Spleen (tissue), 11 donors: ENCODE results near the gene MSRB2. TPM values are rescaled to one million over a fixed set of nuclear protein-coding genes. Genes with fewer than 3 reads are reported as not detected.

Experiments used
- DNase-seq: peaks from one replicate; pipeline ENCODE4 v3.0.0-alpha.2; 2020
- H3K27ac ChIP-seq, 8 donors: fragments of 200-600 bp; sonication (generic) in 7 of 8; 1 replicate in 4 of 8; 2 replicates in 4 of 8; pipeline versions ENCODE4 v1.5.0 to v1.8.0; 2016 to 2021; ENCODE audit warnings: inconsistent platforms in 4 of 8, mild to moderate bottlenecking in 4 of 8, moderate library complexity in 1 of 8
- H3K27me3 ChIP-seq, 7 donors: fragments of 200-600 bp; sonication (generic) in 6 of 7; replicated peaks in 1 of 7; 1 replicate in 4 of 7; 2 replicates in 3 of 7; pipeline versions ENCODE4 v1.5.0 to v1.8.0; 2016 to 2021; ENCODE audit warnings: inconsistent platforms in 3 of 7, mild to moderate bottlenecking in 1 of 7
- H3K36me3 ChIP-seq, 6 donors: fragments of 200-600 bp; sonication (generic) in 5 of 6; 1 replicate in 4 of 6; 2 replicates in 2 of 6; pipeline versions ENCODE4 v1.5.0 to v1.8.0; 2016 to 2021; ENCODE audit warnings: inconsistent platforms in 2 of 6
- H3K4me1 ChIP-seq, 6 donors: fragments of 200-600 bp; sonication (generic) in 5 of 6; 1 replicate in 3 of 6; 2 replicates in 3 of 6; pipeline versions ENCODE4 v1.5.0 to v1.8.0; 2016 to 2021; ENCODE audit warnings: inconsistent platforms in 3 of 6
- H3K4me3 ChIP-seq, 8 donors: fragments of 200-600 bp; sonication (generic) in 7 of 8; 1 replicate in 4 of 8; 2 replicates in 4 of 8; pipeline versions ENCODE4 v1.5.0 to v1.8.0; 2016 to 2021; ENCODE audit warnings: inconsistent platforms in 4 of 8, mild to moderate bottlenecking in 4 of 8, moderate library complexity in 2 of 8
- H3K9me3 ChIP-seq, 8 donors: fragments of 200-600 bp; sonication (generic) in 7 of 8; 1 replicate in 4 of 8; 2 replicates in 4 of 8; pipeline versions ENCODE4 v1.5.0 to v1.8.0; 2016 to 2021; ENCODE audit warnings: inconsistent platforms in 4 of 8
- CTCF ChIP-seq, 11 experiments: fragments of 200-600 bp in 7 of 11; fragments of 450-650 bp in 4 of 11; sonication (generic) in 4 of 11; IDR thresholded peaks in 8 of 11; conservative IDR thresholded peaks in 3 of 11; 1 replicate in 7 of 11; 2 replicates in 4 of 11; pipeline versions ENCODE4 v1.4.0 to v1.8.0; 2016 to 2021; ENCODE audit warnings: antibody characterized with exemption in 11 of 11, inconsistent platforms in 4 of 11, mild to moderate bottlenecking in 1 of 11
- POLR2A ChIP-seq, 3 donors: fragments of 450-650 bp; IDR thresholded peaks; one replicate each; pipeline ENCODE4 v1.5.1; 2017; ENCODE audit warnings: antibody characterized with exemption in 3 of 3, mild to moderate bottlenecking in 1 of 3
- POLR2AphosphoS5 ChIP-seq, 3 donors: sonication (generic); formaldehyde crosslinking; IDR thresholded peaks; one replicate each; pipeline ENCODE4 v1.5.1; 2017; ENCODE audit warnings: antibody characterized with exemption in 3 of 3
- WGBS, 5 donors: extraction: QIAGEN DNeasy Blood & Tissue Kit in 3 of 5; methylation state at CpG; one replicate each; pipeline versions ENCODE4 v1.1.5 to v1.1.7; 2013 to 2018; 5-methylcytosine and 5-hydroxymethylcytosine counted together
- intact Hi-C: fragments of 100-400 bp; cut with DNase I; formaldehyde crosslinking; loops from one replicate; pipeline ENCODE4 v1.15.0; 2023; ENCODE audit warnings: low total_unique reads
- polyA plus RNA-seq, 3 donors: library from polyadenylated mRNA; stranded (reverse); fragments of 200-250 nt; gene quantifications; one replicate each; pipeline ENCODE4 v1.2.1, GENCODE V29; 2013
- total RNA-seq, 7 donors: library from RNA; depleted of rRNA in 3 of 7; stranded (reverse); fragments of >200 nt in 3 of 7; fragmentation: NEBNext Ultra II Directional in 4 of 7; extraction: Animal tissue kit (Norgen Biotek cat#: 25700) in 4 of 7; gene quantifications; one replicate each; pipeline versions ENCODE4 v1.1.0 to v1.2.1, GENCODE V29; 2016 to 2021
- donor health status: healthy with polysubstance abuse.
- donor health status: DM: no; HTN: no; CAD: no; lungs with moderate emphysema.
- donor health status: DM: no; HTN: no; CAD: no.
- donor health status: Bipolar disorder and iron deficiency.
- donor health status: healthy.
- donor health status: DM: no; HTN: no; CAD: no.
- donor health status: DM: yes; HTN: yes; CAD: no.

The MSRB2 gene
- total and polyA plus RNA-seq, 10 donors, result 12.2 to 29.4 (median 14.4) TPM

GRCh38 chr10:23150091-23150490, 54.7 kb downstream of the MSRB2 start:
- intact Hi-C loops, result no loop called here
- Histone ChIP-seq H3K36me3 (no peaks in the 10 kb centered on the region), H3K4me3 (no peak overlapping the region), H3K9me3 (no peaks in the 10 kb centered on the region), H3K27me3 (peaks cover 0 to 30% (median 0%) of the 10 kb centered on the region in 7 donors), H3K27ac (no peak overlapping the region), H3K4me1 (no peaks in the 10 kb centered on the region)
- WGBS, 5 donors, result 75 to 94% (median 84%) methylated on average over 4 of the region's 4 CpGs
- TF ChIP-seq POLR2AphosphoS5 (IDR thresholded peaks at IDR 0.05) (no peak), CTCF (IDR thresholded peaks at IDR 0.05 in 8 of 11, conservative IDR thresholded peaks at IDR 0.05 in 3 of 11) (no peak), POLR2A (IDR thresholded peaks at IDR 0.05) (no peak)
- DNase-seq, result no peak

GRCh38 chr10:23150610-23151009, 55.2 kb downstream of the MSRB2 start:
- no peaks in the 10 kb centered on the region for H3K36me3 ChIP-seq
- intact Hi-C loops, result no loop called here
- no peaks in the 10 kb centered on the region for H3K9me3 ChIP-seq
- H3K4me1 ChIP-seq, result no peaks in the 10 kb centered on the region
- TF ChIP-seq POLR2AphosphoS5 (IDR thresholded peaks at IDR 0.05) (no peak), CTCF (IDR thresholded peaks at IDR 0.05 in 8 of 11, conservative IDR thresholded peaks at IDR 0.05 in 3 of 11) (no peak), POLR2A (IDR thresholded peaks at IDR 0.05) (no peak)
- H3K27ac ChIP-seq, result no peak overlapping the region
- H3K4me3 ChIP-seq, result no peak overlapping the region
- DNase-seq, result no peak
- WGBS, 5 donors, result 80 to 86% (median 84%) methylated on average over 12 of the region's 12 CpGs
- H3K27me3 ChIP-seq, result peaks cover 0 to 32% (median 0%) of the 10 kb centered on the region in 7 donors

GRCh38 chr10:23151071-23151470, 55.7 kb downstream of the MSRB2 start:
- DNase-seq, result no peak
- 72 to 84% (median 76%) methylated on average over 7 of the region's 7 CpGs for WGBS, 5 donors
- Histone ChIP-seq H3K27me3 (peaks cover 0 to 32% (median 0%) of the 10 kb centered on the region in 7 donors), H3K36me3 (no peaks in the 10 kb centered on the region), H3K27ac (no peak overlapping the region), H3K4me3 (no peak overlapping the region), H3K4me1 (no peaks in the 10 kb centered on the region), H3K9me3 (no peaks in the 10 kb centered on the region)
- intact Hi-C loops, result no loop called here
- TF ChIP-seq POLR2A (IDR thresholded peaks at IDR 0.05), result no peak
- no peak for TF ChIP-seq CTCF (IDR thresholded peaks at IDR 0.05 in 8 of 11, conservative IDR thresholded peaks at IDR 0.05 in 3 of 11)
- no peak for TF ChIP-seq POLR2AphosphoS5 (IDR thresholded peaks at IDR 0.05)

DNA sequence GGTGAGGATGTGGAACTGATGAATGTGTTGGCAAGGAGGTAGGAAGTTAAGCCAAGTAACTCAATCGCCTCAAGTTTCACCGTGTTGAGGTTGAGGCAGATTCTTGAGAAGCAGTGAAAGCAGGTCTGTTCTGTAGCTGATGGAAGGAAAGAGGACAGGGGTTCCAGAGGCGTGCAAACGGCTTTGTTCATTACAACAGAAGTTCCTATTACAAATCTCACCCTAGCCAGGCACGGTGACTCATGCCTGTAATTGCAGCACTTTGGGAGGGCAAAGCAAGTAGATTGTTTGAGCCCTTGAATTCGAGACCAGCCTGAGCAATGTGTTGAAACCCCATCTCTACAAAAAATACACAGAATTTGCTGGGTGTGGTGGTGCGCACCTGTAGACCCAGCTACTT, 59.8 kb downstream of the MSRB2 start:
- no peak overlapping the region for H3K27ac ChIP-seq
- no peaks in the 10 kb centered on the region for H3K9me3 ChIP-seq
- peaks cover 0 to 56% (median 0%) of the 10 kb centered on the region in 7 donors for H3K27me3 ChIP-seq
- TF ChIP-seq CTCF (IDR thresholded peaks at IDR 0.05 in 8 of 11, conservative IDR thresholded peaks at IDR 0.05 in 3 of 11) (no peak), POLR2AphosphoS5 (IDR thresholded peaks at IDR 0.05) (no peak), POLR2A (IDR thresholded peaks at IDR 0.05) (no peak)
- no peaks in the 10 kb centered on the region for H3K36me3 ChIP-seq
- H3K4me1 ChIP-seq, result peaks cover 0 to 17% (median 8%) of the 10 kb centered on the region in 6 donors
- intact Hi-C loops, result no loop called here
- H3K4me3 ChIP-seq, result no peak overlapping the region
- 77 to 93% (median 81%) methylated on average over 7 of the region's 7 CpGs for WGBS, 5 donors
- DNase-seq, result no peak
